GM10266 (cell line): ENCODE measurements around the gene TRIM63.

ENCODE experiments used
- DNase-seq: peaks from one replicate; pipeline ENCODE4 v3.0.0; 2012; ENCODE audit errors: extremely low spot score
- CTCF ChIP-seq: IDR thresholded peaks from 2 replicates; pipeline ENCODE4 v1.5.1; 2012; ENCODE audit warnings: mild to moderate bottlenecking, low read depth; ENCODE audit not compliant: control insufficient read depth, insufficient read depth; ENCODE audit errors: missing control alignments

Gene TRIM63

GRCh38 chr1:26084091-26084561 lies 16.7 kb upstream of the TRIM63 start:
- no peak for DNase-seq

GRCh38 chr1:26083208-26083607 lies 15.8 kb upstream of the TRIM63 start:
- TF ChIP-seq CTCF = no peak
- DNase-seq = no peak

More at GRCh38 chr1:26084091-26084561, 16.7 kb upstream of the TRIM63 start:
- TF ChIP-seq CTCF = no peak

- DNase-seq = no peak
- TF ChIP-seq CTCF = no peak
These were observed 14.6 kb upstream of the TRIM63 start for GRCh38 chr1:26082020-26082350.

- DNase-seq = no peak
- TF ChIP-seq CTCF = no peak
These were observed 14.0 kb upstream of the TRIM63 start for GRCh38 chr1:26081267-26082019.

- TF ChIP-seq CTCF = no peak
- DNase-seq = no peak
These were observed 12.8 kb upstream of the TRIM63 start for GRCh38 chr1:26079960-26080814.

GRCh38 chr1:26079178-26079563 lies 11.7 kb upstream of the TRIM63 start:
- DNase-seq = no peak
- no peak for TF ChIP-seq CTCF
